T-cell (primary cell): Measurements from ENCODE around the gene EIF4G1. TPM values are rescaled to one million over a fixed set of nuclear protein-coding genes. Genes with fewer than 3 reads are reported as not detected.
A peak's percentile ranks its signal among the peaks of the same experiment; 100 is the strongest.

Source experiments
- ATAC-seq, 4 experiments: fragments of 200-7000 bp in 3 of 4; fragments of 150-1000 bp in 1 of 4; cut with Tn5 transposase; replicated peaks in 1 of 4; 1 replicate in 3 of 4; 2 replicates in 1 of 4; pipeline ENCODE4 v1.10.0; 2021; ENCODE audit warnings: moderate library complexity in 3 of 4, mild to moderate bottlenecking in 2 of 4, moderate number of reproducible peaks in 1 of 4
- CTCF ChIA-PET, 2 donors: fragments of 300-600 bp; sonication (Branson Sonifier 250); formaldehyde crosslinking; loops; one replicate each; lab custom pipeline; 2022; ENCODE audit warnings: antibody characterized with exemption in 2 of 2; lab: Charles Lee
- POLR2A ChIA-PET, 2 donors: fragments of 300-600 bp; sonication (Branson Sonifier 250); formaldehyde crosslinking; loops; one replicate each; lab custom pipeline; 2022; ENCODE audit warnings: antibody characterized with exemption in 2 of 2; lab: Charles Lee
- DNase-seq, 35 experiments: peaks; one replicate each; pipeline versions ENCODE4 v3.0.0 to v3.0.0-alpha.2; 2013 to 2023
- H3K27ac ChIP-seq: one replicate; pipeline ENCODE4 v1.5.1; 2013; ENCODE audit warnings: low read length
- H3K27me3 ChIP-seq, 2 experiments: replicated peaks in 1 of 2; 1 replicate in 1 of 2; 2 replicates in 1 of 2; pipeline versions ENCODE4 v1.6.1 to v1.7.0; 2013; ENCODE audit warnings: low read length in 1 of 2, mixed read lengths in 1 of 2; ENCODE audit not compliant: control insufficient read depth in 2 of 2, insufficient read depth in 2 of 2; ENCODE audit errors: extremely low read depth in 1 of 2
- H3K36me3 ChIP-seq, 2 donors: 1 replicate in 1 of 2; 2 replicates in 1 of 2; pipeline versions ENCODE4 v1.6.1 to v1.7.0; 2013; ENCODE audit warnings: low read length in 1 of 2; ENCODE audit not compliant: control insufficient read depth in 2 of 2, insufficient read depth in 1 of 2; ENCODE audit errors: extremely low read depth in 1 of 2
- H3K4me1 ChIP-seq, 2 experiments: 1 replicate in 1 of 2; 2 replicates in 1 of 2; pipeline versions ENCODE4 v1.6.1 to v1.7.0; 2013; ENCODE audit warnings: low read length in 2 of 2, mixed read lengths in 1 of 2; ENCODE audit not compliant: insufficient read depth in 2 of 2, control insufficient read depth in 1 of 2; ENCODE audit errors: extremely low read depth in 1 of 2
- H3K4me3 ChIP-seq, 2 donors: 1 replicate in 1 of 2; 2 replicates in 1 of 2; pipeline versions ENCODE4 v1.5.1 to v1.7.0; 2013; ENCODE audit warnings: mild to moderate bottlenecking in 2 of 2, low read length in 1 of 2, moderate library complexity in 1 of 2; ENCODE audit not compliant: control insufficient read depth in 1 of 2; ENCODE audit errors: extremely low read depth in 1 of 2
- H3K9me3 ChIP-seq: 2 replicates; pipeline ENCODE4 v1.7.0; 2013
- H3K27ac Mint-ChIP-seq, 2 donors: one replicate each; pipeline ENCODE4 v1.8.0; 2020 to 2021; ENCODE audit warnings: mild to moderate bottlenecking in 2 of 2, mixed read lengths in 2 of 2
- H3K27me3 Mint-ChIP-seq, 2 donors: one replicate each; pipeline ENCODE4 v1.8.0; 2021 to 2022; ENCODE audit warnings: mixed read lengths in 2 of 2
- H3K36me3 Mint-ChIP-seq: one replicate; pipeline ENCODE4 v1.8.0; 2021; ENCODE audit warnings: mixed read lengths
- H3K4me1 Mint-ChIP-seq, 3 donors: one replicate each; pipeline ENCODE4 v1.8.0; 2020 to 2022; ENCODE audit warnings: mixed read lengths in 3 of 3, mild to moderate bottlenecking in 1 of 3
- H3K4me3 Mint-ChIP-seq, 3 donors: one replicate each; pipeline ENCODE4 v1.8.0; 2020 to 2022; ENCODE audit warnings: mild to moderate bottlenecking in 3 of 3, mixed read lengths in 3 of 3, moderate library complexity in 3 of 3
- H3K9me3 Mint-ChIP-seq, 3 donors: one replicate each; pipeline ENCODE4 v1.8.0; 2020 to 2022; ENCODE audit warnings: mixed read lengths in 3 of 3
- WGBS: methylation state at CpG from one replicate; pipeline ENCODE4 v1.1.5; 2013; ENCODE audit warnings: missing lambda C conversion rate; ENCODE audit not compliant: insufficient coverage; 5-methylcytosine and 5-hydroxymethylcytosine counted together
- total RNA-seq, 35 experiments: library from RNA in 6 of 35; stranded (reverse) in 6 of 35; fragments of 120-200 nt in 1 of 35; gene quantifications; one replicate each; pipeline versions ENCODE4 v1.2.1 to v1.2.4 and lab custom pipeline; 2013 to 2026

The EIF4G1 gene
- total RNA-seq, 5 donors from 2014 or later (not counting 1 experiment from before 2014, with no cell fraction given) = 232 to 290 (median 271) TPM

DNA sequence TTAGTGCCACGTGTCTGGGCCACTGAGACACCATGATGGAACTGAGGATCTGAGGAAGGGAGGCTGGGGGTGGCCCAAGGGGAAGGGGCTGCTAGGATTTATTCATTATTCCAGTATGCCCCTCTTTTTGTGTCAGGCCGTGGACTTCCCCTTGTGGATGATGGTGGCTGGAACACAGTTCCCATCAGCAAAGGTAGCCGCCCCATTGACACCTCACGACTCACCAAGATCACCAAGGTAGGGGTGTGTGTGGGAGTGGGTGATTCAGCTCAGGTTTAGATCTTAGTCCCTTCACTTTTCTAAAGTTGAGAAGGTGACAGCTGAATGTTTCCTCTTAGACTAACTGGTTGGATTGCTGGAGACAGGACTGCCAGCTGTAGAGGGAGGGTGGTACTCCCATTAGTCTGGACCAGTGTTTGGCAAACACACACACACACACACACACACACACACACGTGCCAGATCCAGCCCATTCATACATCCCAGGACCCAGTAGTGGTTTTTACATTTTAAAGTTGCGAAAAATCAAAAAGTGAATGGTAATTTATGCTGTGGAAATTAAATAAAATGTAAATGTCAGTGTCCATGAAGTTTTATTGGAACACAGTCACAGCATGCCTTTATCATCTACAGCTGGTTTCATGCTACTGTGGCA, 11.4 kb downstream of the EIF4G1 start:
- Mint-ChIP-seq H3K4me3 (no peak overlapping the region), H3K27ac (peak overlapping the region in 1 of 2 donors; percentile 22), H3K36me3 (peaks cover 74% of the 10 kb centered on the region), H3K4me1 (no peaks in the 10 kb centered on the region), H3K27me3 (no peaks in the 10 kb centered on the region), H3K9me3 (no peaks in the 10 kb centered on the region)
- Histone ChIP-seq H3K27ac (no peak overlapping the region), H3K36me3 (peaks cover 53 to 89% of the 10 kb centered on the region in 2 donors), H3K27me3 (no peaks in the 10 kb centered on the region), H3K4me1 (no peaks in the 10 kb centered on the region), H3K4me3 (no peak overlapping the region), H3K9me3 (no peaks in the 10 kb centered on the region)
- POLR2A ChIA-PET = no interaction called here
- ATAC-seq = no peak
- no peak for DNase-seq
- 67% methylated on average over 1 of the region's 6 CpGs for WGBS
- CTCF ChIA-PET = interaction anchor here in 1 of 2 donors (0.6 kb wide), 1 partner anchor 429 kb away, joined by 3 read pairs; no protein-coding TSS in a partner anchor

DNA sequence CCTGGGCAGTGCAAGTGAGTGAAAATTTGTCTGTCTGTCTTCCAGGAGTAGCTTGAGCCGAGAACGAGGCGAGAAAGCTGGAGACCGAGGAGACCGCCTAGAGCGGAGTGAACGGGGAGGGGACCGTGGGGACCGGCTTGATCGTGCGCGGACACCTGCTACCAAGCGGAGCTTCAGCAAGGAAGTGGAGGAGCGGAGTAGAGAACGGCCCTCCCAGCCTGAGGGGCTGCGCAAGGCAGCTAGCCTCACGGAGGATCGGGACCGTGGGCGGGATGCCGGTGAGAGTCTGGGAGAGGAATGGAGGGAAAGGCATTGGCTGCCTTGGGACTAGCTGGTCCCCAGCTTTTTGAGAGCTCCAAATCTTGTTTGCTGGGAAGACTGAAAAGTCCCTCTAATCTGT, 12.8 kb downstream of the EIF4G1 start:
- no peaks in the 10 kb centered on the region for H3K27me3 ChIP-seq
- Mint-ChIP-seq H3K4me1 (no peaks in the 10 kb centered on the region), H3K27me3 (no peaks in the 10 kb centered on the region), H3K36me3 (peaks cover 73% of the 10 kb centered on the region), H3K27ac (no peak overlapping the region), H3K9me3 (no peaks in the 10 kb centered on the region), H3K4me3 (no peak overlapping the region)
- ChIA-PET POLR2A (interaction anchor here in 1 of 2 donors (0.6 kb wide), 1 partner anchor 62 kb away, joined by 3 read pairs; no protein-coding TSS in a partner anchor), CTCF (no interaction called here)
- 97% methylated on average over 18 of the region's 21 CpGs for WGBS
- no peaks in the 10 kb centered on the region for H3K9me3 ChIP-seq
- H3K27ac ChIP-seq = no peak overlapping the region
- no peak for ATAC-seq
- DNase-seq = no peak
- H3K4me3 ChIP-seq = no peak overlapping the region
- peaks cover 49 to 89% of the 10 kb centered on the region in 2 donors for H3K36me3 ChIP-seq
- H3K4me1 ChIP-seq = no peaks in the 10 kb centered on the region

DNA sequence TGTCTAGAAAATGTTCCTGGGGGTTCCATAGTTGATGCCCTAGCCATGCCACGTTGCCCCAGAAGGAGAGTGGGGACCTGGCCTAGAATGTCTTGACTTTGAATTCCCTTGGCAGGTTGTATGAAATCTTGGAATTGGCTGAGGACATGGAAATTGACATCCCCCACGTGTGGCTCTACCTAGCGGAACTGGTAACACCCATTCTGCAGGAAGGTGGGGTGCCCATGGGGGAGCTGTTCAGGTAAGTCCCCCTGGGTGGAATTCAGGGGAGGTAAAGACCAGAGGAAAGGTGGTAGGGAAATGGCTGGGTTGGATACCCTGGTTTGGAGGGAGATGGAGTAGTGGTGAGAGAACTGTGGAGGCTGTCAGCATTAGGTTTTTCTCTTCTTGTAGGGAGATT, 14.1 kb downstream of the EIF4G1 start:
- Mint-ChIP-seq H3K27ac (peak overlapping the region; percentile 10 to 58), H3K9me3 (no peaks in the 10 kb centered on the region), H3K27me3 (no peaks in the 10 kb centered on the region), H3K36me3 (peaks cover 68% of the 10 kb centered on the region), H3K4me3 (no peak overlapping the region), H3K4me1 (peaks cover 5 to 12% (median 7%) of the 10 kb centered on the region in 3 donors)
- no peaks in the 10 kb centered on the region for H3K9me3 ChIP-seq
- no peaks in the 10 kb centered on the region for H3K27me3 ChIP-seq
- ChIA-PET POLR2A (no interaction called here), CTCF (no interaction called here)
- 100% methylated on average over 2 of the region's 3 CpGs for WGBS
- DNase-seq = no peak
- peaks cover 43 to 88% of the 10 kb centered on the region in 2 donors for H3K36me3 ChIP-seq
- H3K4me3 ChIP-seq = no peak overlapping the region
- no peaks in the 10 kb centered on the region for H3K4me1 ChIP-seq
- ATAC-seq = no peak
- H3K27ac ChIP-seq = no peak overlapping the region

DNA sequence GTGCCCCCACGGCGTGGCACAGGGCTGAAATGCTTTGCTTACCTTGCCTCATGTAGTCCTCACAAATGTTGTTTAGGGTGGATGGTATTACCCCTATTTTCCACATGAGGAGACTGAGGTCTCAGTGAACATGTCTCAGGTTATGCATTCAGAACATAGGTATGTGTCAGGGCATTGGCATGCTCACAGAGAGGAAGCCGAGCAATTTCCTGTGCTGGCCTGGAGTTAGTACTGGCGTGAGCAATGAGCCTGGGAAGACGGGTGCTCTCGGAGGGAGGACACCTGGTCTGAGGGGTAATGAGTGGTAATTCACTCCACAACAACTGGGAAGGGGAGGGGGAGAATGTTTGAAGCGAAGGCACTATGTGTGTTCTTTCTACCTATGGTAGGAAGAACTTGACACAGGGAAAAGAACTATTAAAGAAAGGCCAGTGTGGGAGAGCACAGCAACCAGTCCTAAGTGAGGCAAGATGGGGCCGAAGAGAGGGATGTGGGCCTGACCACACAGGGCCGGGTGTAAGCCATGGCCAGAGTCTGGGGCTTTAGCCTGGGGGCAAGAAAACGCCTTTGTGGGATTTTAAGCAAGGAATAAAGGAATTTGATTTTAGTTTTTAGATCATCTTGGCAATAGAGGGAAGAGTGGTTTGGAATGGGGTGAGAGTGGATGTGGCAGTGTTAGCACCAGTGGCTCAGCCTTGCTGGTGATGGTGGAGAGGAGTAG, 18.1 kb downstream of the EIF4G1 start:
- Histone ChIP-seq H3K27me3 (no peaks in the 10 kb centered on the region), H3K27ac (no peak overlapping the region), H3K9me3 (no peaks in the 10 kb centered on the region), H3K36me3 (peaks cover 29 to 67% of the 10 kb centered on the region in 2 donors), H3K4me3 (no peak overlapping the region), H3K4me1 (peaks cover 6 to 25% of the 10 kb centered on the region in 2 experiments)
- POLR2A ChIA-PET = no interaction called here
- peaks cover 37 to 44% (median 38%) of the 10 kb centered on the region in 3 donors for H3K4me1 Mint-ChIP-seq
- no peaks in the 10 kb centered on the region for H3K9me3 Mint-ChIP-seq
- peaks cover 44% of the 10 kb centered on the region for H3K36me3 Mint-ChIP-seq
- peak overlapping the region in 1 of 2 donors; percentile 76 for H3K27ac Mint-ChIP-seq
- CTCF ChIA-PET = no interaction called here
- H3K4me3 Mint-ChIP-seq = no peak overlapping the region
- DNase-seq (no peak), ATAC-seq (no peak)
- no peaks in the 10 kb centered on the region for H3K27me3 Mint-ChIP-seq
- 91% methylated on average over 6 of the region's 10 CpGs for WGBS

DNA sequence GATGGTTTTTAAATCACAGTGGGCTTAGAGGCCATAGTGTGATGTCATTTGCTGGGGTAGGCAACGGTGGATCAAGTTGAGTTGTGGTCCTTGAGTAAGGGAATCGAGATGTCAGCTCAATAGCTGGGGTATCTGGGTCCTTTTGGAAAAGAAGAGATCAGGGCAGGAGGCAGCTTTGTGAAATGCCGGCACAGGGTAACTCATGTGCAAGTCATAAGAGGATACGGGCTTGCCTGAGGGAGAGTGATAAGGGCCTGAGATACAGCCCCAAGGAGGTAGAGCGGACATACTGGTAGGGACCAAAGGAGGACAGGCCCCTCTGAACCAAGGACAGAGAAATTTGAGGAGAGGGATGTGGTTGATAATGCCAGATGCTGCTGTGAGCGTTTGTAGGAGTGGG, 18.8 kb downstream of the EIF4G1 start:
- Mint-ChIP-seq H3K36me3 (peaks cover 38% of the 10 kb centered on the region), H3K9me3 (no peaks in the 10 kb centered on the region), H3K27me3 (no peaks in the 10 kb centered on the region), H3K4me1 (peaks cover 43 to 51% (median 44%) of the 10 kb centered on the region in 3 donors), H3K4me3 (no peak overlapping the region), H3K27ac (peak overlapping the region; percentile 44 to 76)
- ChIA-PET POLR2A (no interaction called here), CTCF (no interaction called here)
- ATAC-seq = no peak
- WGBS = 97% methylated on average over 6 of the region's 6 CpGs
- peaks cover 6 to 30% of the 10 kb centered on the region in 2 experiments for H3K4me1 ChIP-seq
- no peaks in the 10 kb centered on the region for H3K9me3 ChIP-seq
- H3K4me3 ChIP-seq = no peak overlapping the region
- H3K27me3 ChIP-seq = peaks cover 0 to 4% of the 10 kb centered on the region in 2 experiments
- no peak for DNase-seq
- peak overlapping the region; percentile 6 for H3K27ac ChIP-seq
- H3K36me3 ChIP-seq = peaks cover 23 to 62% of the 10 kb centered on the region in 2 donors

DNA sequence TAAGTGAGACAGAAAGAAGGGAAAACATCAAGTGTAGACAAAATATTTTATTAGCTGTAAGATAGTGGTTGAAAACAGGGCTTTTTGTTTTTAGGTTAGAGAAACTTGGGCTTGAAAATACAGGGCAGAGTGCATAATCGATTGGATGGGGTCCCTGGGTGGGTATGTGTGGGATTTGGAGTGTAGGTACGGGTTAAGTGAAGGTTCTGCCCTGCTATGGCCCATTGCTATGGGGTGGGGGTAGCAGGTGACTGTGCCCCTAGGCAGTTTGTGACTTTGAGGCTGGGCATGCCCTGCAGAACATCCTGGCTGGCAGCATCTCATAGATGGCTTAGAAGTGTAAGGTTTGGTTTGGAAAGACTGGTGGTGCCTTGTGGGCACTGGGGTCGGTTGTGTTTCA, 19.3 kb downstream of the EIF4G1 start:
- peaks cover 44 to 53% (median 45%) of the 10 kb centered on the region in 3 donors for H3K4me1 Mint-ChIP-seq
- peaks cover 0 to 6% of the 10 kb centered on the region in 2 experiments for H3K27me3 ChIP-seq
- H3K4me3 Mint-ChIP-seq = peak overlapping the region in 1 of 3 donors; percentile 12
- ATAC-seq = no peak
- H3K27me3 Mint-ChIP-seq = no peaks in the 10 kb centered on the region
- POLR2A ChIA-PET = no interaction called here
- no peaks in the 10 kb centered on the region for H3K9me3 ChIP-seq
- peak overlapping the region; percentile 98 for H3K27ac ChIP-seq
- no peaks in the 10 kb centered on the region for H3K9me3 Mint-ChIP-seq
- peaks cover 18 to 57% of the 10 kb centered on the region in 2 donors for H3K36me3 ChIP-seq
- peak overlapping the region; percentile 44 to 76 for H3K27ac Mint-ChIP-seq
- 88% methylated on average over 2 of the region's 3 CpGs for WGBS
- no peak for DNase-seq
- CTCF ChIA-PET = interaction anchor here in 1 of 2 donors (0.6 kb wide), 1 partner anchor 78 kb away, joined by 4 read pairs; no protein-coding TSS in a partner anchor
- peaks cover 6 to 33% of the 10 kb centered on the region in 2 experiments for H3K4me1 ChIP-seq
- no peak overlapping the region for H3K4me3 ChIP-seq
- peaks cover 35% of the 10 kb centered on the region for H3K36me3 Mint-ChIP-seq
